AG20443 (cell line): ENCODE results near the gene SCLT1.
"Not testable (repeated sequence)": the region's sequence is repeated elsewhere in the genome, so short reads cannot be mapped to it uniquely, and the experiment has no call there.

Experiments
- DNase-seq: peaks from one replicate; pipeline ENCODE4 v3.0.0; 2012; ENCODE audit warnings: low spot score, mixed read lengths

The SCLT1 gene

GRCh38 chr4:129093191-129093920 lies at the start of gene SCLT1:
SCLT1 (minus strand) TSS chr4:129093539; CDS start chr4:129093103, 436 bp downstream.
- peak; percentile 96 for DNase-seq

- no peak for DNase-seq
These were observed 47.2 kb upstream of the SCLT1 start for GRCh38 chr4:129140521-129140920.

GRCh38 chr4:129138810-129139496 lies 45.6 kb upstream of the SCLT1 start:
- no peak for DNase-seq

GRCh38 chr4:129136433-129136832 lies 43.1 kb upstream of the SCLT1 start:
- no peak for DNase-seq

GRCh38 chr4:129131343-129131742 lies 38.0 kb upstream of the SCLT1 start:
- no peak for DNase-seq

- DNase-seq, result no peak
These were observed 35.8 kb upstream of the SCLT1 start for GRCh38 chr4:129129143-129129542.

GRCh38 chr4:129126614-129127013 lies 33.3 kb upstream of the SCLT1 start:
- not testable (repeated sequence) for DNase-seq

- DNase-seq, result no peak
These were observed 24.4 kb upstream of the SCLT1 start for GRCh38 chr4:129117705-129118104.

GRCh38 chr4:129113919-129114318 lies 20.6 kb upstream of the SCLT1 start:
- no peak for DNase-seq

GRCh38 chr4:129113434-129113833 lies 20.1 kb upstream of the SCLT1 start:
- no peak for DNase-seq

GRCh38 chr4:129111919-129112318 lies 18.6 kb upstream of the SCLT1 start:
- DNase-seq, result no peak

- no peak for DNase-seq
These were observed 17.6 kb upstream of the SCLT1 start for GRCh38 chr4:129110931-129111330.

- no peak for DNase-seq
These were observed 16.9 kb upstream of the SCLT1 start for GRCh38 chr4:129109965-129110824.

- no peak for DNase-seq
These were observed 5.2 kb upstream of the SCLT1 start for GRCh38 chr4:129098531-129099001.

- DNase-seq, result peak; percentile 85
These were observed 2.6 kb upstream of the SCLT1 start, which contains the start of gene C4orf33 for GRCh38 chr4:129095811-129096454. C4orf33 (plus strand) TSS chr4:129096152; CDS start chr4:129102611, 6,459 bp downstream.

- no peak for DNase-seq
These were observed 1.0 kb upstream of the SCLT1 start for GRCh38 chr4:129094347-129094746.

- peak; percentile 19 for DNase-seq
These were observed 628 bp downstream of the SCLT1 start for GRCh38 chr4:129092631-129093190.

- DNase-seq, result no peak
These were observed 5.8 kb downstream of the SCLT1 start for GRCh38 chr4:129087516-129087915.

- DNase-seq, result no peak
These were observed 7.9 kb downstream of the SCLT1 start for GRCh38 chr4:129085472-129085871.

GRCh38 chr4:129082302-129082701 lies 11.0 kb downstream of the SCLT1 start:
- no peak for DNase-seq

- no peak for DNase-seq
These were observed 13.2 kb downstream of the SCLT1 start for GRCh38 chr4:129080129-129080528.
